GM18861 (cell line): ENCODE results near the gene MYADM.
"Not testable (repeated sequence)": the region's sequence is repeated elsewhere in the genome, so short reads cannot be mapped to it uniquely, and the experiment has no call there.

ENCODE experiments used
- ATAC-seq: cut with Tn5 transposase; IDR thresholded peaks from one replicate; pipeline ENCODE4 v1.9.1; 2021; ENCODE audit not compliant: unreplicated experiment

The MYADM gene

GRCh38 chr19:53868091-53868891 is 608 bp downstream of the MYADM start:
- ATAC-seq: no peak

- peak; percentile 29 for ATAC-seq
Measured at GRCh38 chr19:53868892-53869804, 1.5 kb downstream of the MYADM start.

GRCh38 chr19:53869805-53870484 is 2.3 kb downstream of the MYADM start:
- ATAC-seq: not testable (repeated sequence)

- no peak for ATAC-seq
Measured at GRCh38 chr19:53870485-53870844, 2.8 kb downstream of the MYADM start.

GRCh38 chr19:53871454-53871853 is 3.8 kb downstream of the MYADM start:
- no peak for ATAC-seq

GRCh38 chr19:53872762-53873161 is 5.1 kb downstream of the MYADM start:
- ATAC-seq: no peak

GRCh38 chr19:53873773-53874605 is 6.3 kb downstream of the MYADM start:
- ATAC-seq: no peak

GRCh38 chr19:53874606-53874990 is 6.9 kb downstream of the MYADM start:
- ATAC-seq: no peak

GRCh38 chr19:53875602-53876325 is 8.1 kb downstream of the MYADM start:
- ATAC-seq: no peak

GRCh38 chr19:53876651-53877224 is 9.1 kb downstream of the MYADM start:
- ATAC-seq: no peak

GRCh38 chr19:53877361-53877766 is 9.7 kb downstream of the MYADM start:
- no peak for ATAC-seq

GRCh38 chr19:53878776-53879139 is 11.1 kb downstream of the MYADM start:
- ATAC-seq: no peak

GRCh38 chr19:53879140-53880081 is 11.7 kb downstream of the MYADM start:
- ATAC-seq: peak; percentile 79

GRCh38 chr19:53880711-53881481 is 13.2 kb downstream of the MYADM start:
- no peak for ATAC-seq

- ATAC-seq: no peak
Measured at GRCh38 chr19:53881482-53882390, 14.1 kb downstream of the MYADM start, which contains the start of gene PRKCG. Gene PRKCG, plus strand, starts transcription at chr19:53882197. Its CDS starts 298 bp downstream, at chr19:53882495.

GRCh38 chr19:53882391-53883050 is 14.8 kb downstream of the MYADM start:
- no peak for ATAC-seq
